NK-92 (cell line): ENCODE measurements around the gene PNRC1.
"Not testable (repeated sequence)": the region's sequence is repeated elsewhere in the genome, so short reads cannot be mapped to it uniquely, and the experiment has no call there.

ENCODE experiments used
- DNase-seq: peaks from one replicate; lab custom pipeline; 2025; ENCODE audit not compliant: unreplicated experiment; lab: John Stamatoyannopoulos, UW

Gene PNRC1

DNA sequence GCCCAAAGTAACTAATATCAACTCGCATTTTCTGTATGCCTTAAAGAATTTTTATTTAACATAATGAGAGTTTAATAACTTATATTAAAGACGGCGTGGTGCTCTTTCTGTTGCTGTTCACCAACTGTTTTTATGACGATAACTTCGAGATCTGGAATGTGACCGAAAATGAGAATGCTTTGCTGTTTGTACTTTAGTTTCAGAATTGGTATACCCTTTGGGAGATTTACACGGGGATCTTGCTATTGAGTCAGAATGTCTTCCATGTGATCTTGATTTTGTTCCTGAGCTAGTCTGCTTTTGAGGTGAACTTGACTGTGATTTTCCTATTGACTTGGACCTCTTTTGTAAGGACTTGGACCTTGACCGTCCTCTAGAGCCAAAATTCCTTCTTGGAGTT lies 17.9 kb downstream of the PNRC1 start:
- no peak for DNase-seq

DNA sequence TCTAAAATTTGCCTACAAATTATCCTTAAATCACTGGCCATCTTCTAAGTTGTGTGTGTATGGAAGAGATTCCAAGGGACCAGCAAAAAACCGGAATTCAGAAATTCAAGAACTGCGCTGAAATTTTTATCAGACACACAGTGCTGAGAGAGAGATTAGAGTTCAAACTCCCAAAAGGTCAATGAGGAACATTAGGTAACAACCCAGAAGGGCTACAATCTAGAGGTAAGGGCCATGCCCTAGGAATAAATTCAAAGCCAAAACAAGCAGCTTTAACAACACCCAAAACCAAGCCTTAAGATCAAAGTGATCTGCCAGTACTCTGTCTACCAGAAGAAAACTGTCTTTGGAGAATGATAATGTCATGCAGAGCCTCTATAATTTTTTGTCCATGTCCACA lies 19.6 kb downstream of the PNRC1 start:
- no peak for DNase-seq

DNA sequence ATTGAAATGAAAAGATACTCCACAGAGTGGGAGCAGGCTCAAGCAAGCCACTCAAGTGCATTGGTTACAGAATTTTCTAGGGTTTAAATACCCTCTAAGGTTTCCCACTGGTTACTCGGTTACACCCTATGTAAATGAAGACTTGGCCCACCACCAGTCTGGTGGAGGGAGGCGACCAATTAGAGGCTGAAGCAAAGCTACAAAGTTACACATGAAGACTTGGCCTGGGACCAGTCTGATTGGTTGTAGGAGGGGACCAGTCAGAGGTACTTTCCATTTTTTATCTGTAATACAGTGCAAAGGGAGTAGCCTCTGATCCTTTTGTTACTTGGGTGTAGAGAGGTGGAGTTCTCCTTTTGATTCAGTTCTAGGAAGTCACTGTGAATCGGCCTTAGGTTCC lies 29.7 kb downstream of the PNRC1 start:
- no peak for DNase-seq

- no peak for DNase-seq
Observed at GRCh38 chr6:89111933-89112332, 31.4 kb downstream of the PNRC1 start.

DNA sequence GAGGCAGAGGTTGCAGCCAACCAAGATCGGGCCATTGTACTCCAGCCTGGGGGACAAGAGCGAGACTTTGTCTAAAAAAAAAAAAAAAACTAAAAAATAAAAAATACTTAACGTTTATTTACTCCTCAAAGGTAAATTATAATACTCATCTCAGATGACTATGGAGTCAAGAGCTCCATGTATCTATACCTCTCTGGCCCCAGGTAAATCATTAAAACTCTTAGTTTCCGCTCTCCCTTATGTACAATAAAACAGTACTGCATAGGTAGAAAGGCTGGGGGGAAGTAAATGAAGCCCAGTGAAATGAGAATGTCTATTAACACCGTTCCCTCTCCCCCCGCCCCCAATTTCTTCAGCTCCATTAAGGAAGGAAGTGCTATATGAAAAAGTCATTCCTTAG lies 36.2 kb downstream of the PNRC1 start:
- DNase-seq = no peak

DNA sequence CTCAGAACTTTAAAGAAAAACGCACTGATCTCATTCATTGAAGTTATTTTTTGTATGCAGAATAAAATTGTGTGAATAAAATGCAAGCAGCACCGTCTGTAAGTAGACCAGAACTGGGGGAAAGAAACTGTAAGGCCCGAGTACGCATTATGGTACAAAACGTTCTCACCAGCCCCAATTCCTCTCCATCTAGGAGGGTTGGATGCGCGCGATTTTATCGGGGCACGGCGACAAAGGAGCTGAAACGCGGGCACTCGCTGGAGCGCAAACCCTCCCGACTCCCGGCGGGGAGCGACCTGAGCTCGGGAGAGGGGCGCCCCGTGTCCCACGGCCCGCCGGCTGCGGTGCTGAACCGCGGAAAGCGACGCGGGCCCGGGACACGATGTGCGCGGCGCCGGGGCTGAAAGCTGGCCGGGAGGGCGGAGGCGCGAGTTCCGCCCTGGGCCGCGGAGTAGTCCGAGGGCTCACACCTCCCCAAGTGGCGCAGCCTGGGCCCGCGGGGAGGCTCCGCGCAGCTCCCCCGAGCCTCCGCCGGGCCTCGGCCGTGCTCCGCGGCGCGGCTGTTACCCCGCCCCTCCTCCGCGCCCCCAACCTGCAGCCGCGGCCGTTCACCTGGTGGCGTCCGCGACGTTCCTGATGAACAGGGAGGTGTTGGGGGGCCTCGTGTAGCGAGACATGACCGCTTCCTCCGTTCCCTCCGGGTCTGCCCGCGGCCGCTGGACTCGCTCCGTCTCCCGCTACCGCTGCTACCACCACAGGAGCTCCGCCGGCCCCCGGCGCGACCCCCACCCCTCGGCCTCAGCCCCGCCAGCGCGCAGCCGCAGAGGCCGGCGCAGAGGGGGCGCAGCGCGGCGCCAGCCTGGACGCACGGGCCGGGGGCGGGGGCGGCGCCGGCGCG lies 36.9 kb downstream of the PNRC1 start, which contains the start of gene SRSF12:
TSS of gene SRSF12 (minus strand) at position 861 of the 898 bp plus-strand sequence. CDS start at position 677, 184 bp downstream.
- no peak for DNase-seq

DNA sequence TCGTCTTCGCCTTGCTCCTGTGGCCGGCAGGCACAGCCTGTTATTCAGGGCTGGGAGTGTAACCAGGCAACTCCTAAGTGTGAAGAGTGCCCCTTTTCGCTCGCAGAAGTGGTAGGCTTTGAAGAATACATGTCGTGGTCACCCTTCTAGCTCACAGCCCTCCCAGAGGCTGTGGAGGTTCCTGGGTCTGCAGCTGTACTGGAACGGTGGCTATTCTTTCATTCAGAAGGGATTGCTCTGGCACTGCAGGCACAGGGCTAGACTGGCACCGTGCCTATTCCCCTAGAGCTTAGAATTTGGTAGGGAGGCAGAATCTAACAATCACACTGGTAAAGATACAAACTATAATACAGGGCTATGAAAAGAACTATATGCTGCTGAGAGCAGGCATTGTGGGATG lies 38.4 kb downstream of the PNRC1 start:
- no peak for DNase-seq

DNA sequence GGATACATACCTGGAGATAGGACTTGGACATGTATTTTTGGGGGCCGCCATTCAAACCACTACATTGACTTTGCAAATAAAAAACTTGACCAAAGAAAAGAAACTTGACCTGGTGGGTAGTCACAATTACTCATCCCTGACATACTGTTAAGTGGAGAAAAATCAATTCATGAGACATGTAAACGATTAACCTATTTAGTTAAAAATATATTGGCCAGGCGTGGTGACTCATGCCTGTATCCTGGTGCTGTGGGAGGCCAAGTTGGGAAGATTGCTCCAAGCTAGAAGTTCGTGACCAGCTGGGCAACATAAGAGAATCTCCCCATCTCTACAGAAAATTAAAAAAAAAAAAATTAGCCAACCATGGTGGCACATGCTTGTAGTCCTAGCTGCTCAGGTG lies 39.8 kb downstream of the PNRC1 start:
- no peak for DNase-seq

DNA sequence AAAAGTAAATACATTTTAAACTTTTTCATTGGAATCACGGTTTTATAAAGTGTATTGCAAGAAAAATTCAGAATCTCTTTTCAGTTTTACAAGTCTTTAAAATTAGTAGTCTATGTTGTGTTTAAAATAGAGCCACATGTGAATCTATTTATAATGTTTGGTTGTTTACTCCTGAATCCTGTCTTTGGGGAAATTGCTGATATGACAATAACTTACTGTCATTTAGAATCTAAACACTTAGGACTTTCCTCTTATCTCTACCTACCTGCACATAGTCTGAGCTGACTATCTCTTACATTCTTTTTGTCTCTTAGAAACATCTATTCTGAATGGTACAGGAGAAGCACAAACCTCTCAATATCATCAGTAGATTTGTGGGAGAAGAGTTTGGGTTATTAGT lies 41.4 kb downstream of the PNRC1 start:
- no peak for DNase-seq

DNA sequence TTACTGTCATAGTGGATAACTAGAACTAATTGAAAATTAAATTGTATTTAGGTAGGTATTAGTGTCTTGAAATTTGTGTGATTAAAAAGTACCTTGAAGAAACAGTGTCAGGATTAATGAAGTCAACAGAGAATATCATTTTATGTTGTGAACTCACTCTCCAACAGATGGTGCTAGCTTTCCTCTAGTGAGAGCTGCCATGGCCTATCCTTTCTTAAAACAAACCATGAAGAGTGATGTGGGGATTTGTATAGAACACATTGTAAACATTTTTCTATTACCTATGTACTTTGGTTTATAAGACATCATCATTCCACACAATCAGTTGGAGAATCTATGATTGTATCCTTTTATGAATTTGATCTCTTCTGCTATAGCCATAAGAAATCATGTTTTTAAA lies 42.1 kb downstream of the PNRC1 start:
- no peak for DNase-seq

- not testable (repeated sequence) for DNase-seq
Observed at GRCh38 chr6:89128256-89128671, 47.7 kb downstream of the PNRC1 start.

DNA sequence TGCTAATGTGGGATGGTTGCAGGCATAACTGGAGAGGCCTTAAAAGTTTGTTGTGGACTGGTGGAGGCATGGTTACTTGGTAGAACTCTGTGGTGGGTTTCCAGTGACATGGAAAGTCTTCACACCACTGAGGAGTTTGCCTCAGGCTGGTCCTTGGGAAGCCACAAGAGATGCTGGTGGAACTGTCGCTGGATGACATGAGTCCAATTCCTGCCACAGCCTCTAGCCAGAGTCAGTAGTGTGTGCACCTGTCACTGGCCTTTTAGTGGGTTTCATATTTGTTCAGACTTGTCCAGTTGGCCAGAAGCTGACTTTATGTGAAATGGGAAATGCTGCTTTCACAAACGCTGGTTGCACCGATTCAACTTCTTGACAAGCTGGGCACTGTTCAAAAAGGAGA lies 51.0 kb downstream of the PNRC1 start:
- no peak for DNase-seq

- no peak for DNase-seq
Observed at GRCh38 chr6:89132057-89132456, 51.5 kb downstream of the PNRC1 start.

DNA sequence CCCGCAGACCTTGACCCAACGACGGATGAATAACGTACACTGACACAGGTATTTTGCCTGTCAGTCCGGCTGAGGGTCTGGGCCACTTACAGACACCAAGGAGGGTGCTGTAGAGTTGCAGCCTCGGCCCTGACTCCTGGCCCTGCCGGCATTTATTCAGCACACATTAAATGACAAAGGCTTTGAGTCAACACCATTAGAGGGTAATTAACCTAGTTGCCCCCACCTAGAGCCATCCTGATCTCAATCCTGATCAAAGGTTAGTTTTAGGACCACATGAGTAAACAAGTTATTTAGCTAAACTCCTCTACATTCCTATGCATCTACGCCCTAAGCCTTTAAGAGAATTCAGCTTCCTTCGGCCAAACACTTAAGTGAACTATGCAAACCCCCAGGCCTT lies 53.4 kb downstream of the PNRC1 start:
- DNase-seq = no peak

- DNase-seq = no peak
Observed at GRCh38 chr6:89134723-89135122, 54.2 kb downstream of the PNRC1 start.
